ENCODE measurements around the gene PPM1L. TPM values are rescaled to one million over a fixed set of nuclear protein-coding genes. Genes with fewer than 3 reads are reported as not detected.

Gene PPM1L
- total and polyA plus RNA-seq, 10 of the 15 experiments (the other 5 are each of a cell fraction or from before 2014, with no cell fraction given) = under 0.01 to 0.33 (median 0.06) TPM; not detected in 1

GRCh38 chr3:160806686-160807085, 50.7 kb downstream of the PPM1L start (continued):
- no peak for TF ChIP-seq PBX3 (IDR thresholded peaks at IDR 0.05; ENCODE audit: insufficient replicate concordance, low read depth, low read length)
- TF ChIP-seq KLF5 (IDR thresholded peaks at IDR 0.05; ENCODE audit: partially characterized antibody) = no peak
- no peak for TF ChIP-seq KDM1A (IDR thresholded peaks at IDR 0.05; ENCODE audit: borderline replicate concordance)
- TF ChIP-seq E2F8 (IDR thresholded peaks at IDR 0.05; ENCODE audit: low read depth, partially characterized antibody) = no peak
- TF ChIP-seq RELB (IDR thresholded peaks at IDR 0.05; ENCODE audit: low read depth) = no peak
- TF ChIP-seq HCFC1 (IDR thresholded peaks at IDR 0.05; ENCODE audit: low read length) = no peak

- Histone ChIP-seq H3K4me2 (ENCODE audit: control insufficient read depth, insufficient read depth) (no peak overlapping the region), H3K27ac (ENCODE audit: control insufficient read depth, insufficient read depth) (no peak overlapping the region), H3K4me1 (ENCODE audit: control insufficient read depth, insufficient read depth, low read length) (no peaks in the 10 kb centered on the region), H3K27me3 (replicated peaks in 1 of 2; ENCODE audit: control insufficient read depth in 2 of 2, insufficient read depth in 2 of 2, low read length in 1 of 2) (no peaks in the 10 kb centered on the region; a peak in 1 of 4 replicates), H3K9ac (ENCODE audit: control insufficient read depth, insufficient read depth, low read length) (no peak overlapping the region), H3K4me3 (no peak overlapping the region), H3K9me3 (replicated peaks; ENCODE audit: control insufficient read depth, insufficient read depth, low read length) (no peaks in the 10 kb centered on the region), H3K36me3 (ENCODE audit: control insufficient read depth in 2 of 2, insufficient read depth in 2 of 2, low read length in 1 of 2) (no peaks in the 10 kb centered on the region), H3K79me2 (ENCODE audit: control insufficient read depth, insufficient read depth, low read length) (no peaks in the 10 kb centered on the region), H2AFZ (ENCODE audit: control insufficient read depth, low read depth, low read length) (no peak overlapping the region), H4K20me1 (ENCODE audit: control insufficient read depth, insufficient read depth) (no peaks in the 10 kb centered on the region)
- WGBS (ENCODE audit: insufficient coverage, insufficient replicate concordance, low lambda C conversion rate, missing lambda C conversion rate) = 13% methylated on average over 3 of the region's 3 CpGs
- no TSS peak for BruUV-seq (replicated peaks)
- DNase-seq (ENCODE audit: low read depth, low spot score) (no peak), FAIRE-seq (no peak), ATAC-seq (no peak)
- intact Hi-C loops (cut with micrococcal nuclease; ENCODE audit: unreplicated experiment) (no loop called here), in situ Hi-C loops (cut with MboI) (no loop called here)
- RAD21 ChIA-PET (ENCODE audit: unreplicated experiment) = no interaction called here
- CTCF ChIA-PET = no interaction called here
- SMC1A ChIA-PET (ENCODE audit: uncharacterized antibody, unreplicated experiment) = no interaction called here
- POLR2A ChIA-PET = interaction anchor here (0.5 to 0.7 kb wide), 2 partner anchors 12 to 297 kb away, joined by 3 to 7 read pairs; no protein-coding TSS in a partner anchor
- TF ChIP-seq STAT1 (conservative IDR thresholded peaks at IDR 0.05) = no peak
- TF ChIP-seq IRF5 (IDR thresholded peaks at IDR 0.05; ENCODE audit: borderline replicate concordance) = no peak
- no peak for TF ChIP-seq RELB (IDR thresholded peaks at IDR 0.05; ENCODE audit: low read depth)
- no peak for TF ChIP-seq MTA3 (IDR thresholded peaks at IDR 0.05; ENCODE audit: borderline replicate concordance, low read length)
- no peak for TF ChIP-seq SPI1 (IDR thresholded peaks at IDR 0.05; ENCODE audit: borderline replicate concordance, insufficient read depth, low read depth, low read length)
- TF ChIP-seq PAX5 (IDR thresholded peaks at IDR 0.05; ENCODE audit: borderline replicate concordance, low read depth, low read length) = no peak
- TF ChIP-seq CBX5 (IDR thresholded peaks at IDR 0.05; ENCODE audit: low read depth) = no peak
- no peak for TF ChIP-seq YBX1 (IDR thresholded peaks at IDR 0.05)
- TF ChIP-seq TCF12 (IDR thresholded peaks at IDR 0.05; ENCODE audit: low read depth, low read length) = no peak
- TF ChIP-seq SUZ12 (IDR thresholded peaks at IDR 0.05; ENCODE audit: unreplicated experiment) = no peak
Measured at GRCh38 chr3:160808838-160809237, 52.8 kb downstream of the PPM1L start.

Data from GM12878 (cell line).